Activated effector memory CD4-positive, alpha-beta T cell treated with Interleukin-2 at 50 U/mL for 16 hours (primary cell): ENCODE results near the gene SURF1.

Source experiments
- DNase-seq: peaks from one replicate; pipeline ENCODE4 v3.0.0-alpha.2; 2020

The SURF1 gene

DNA sequence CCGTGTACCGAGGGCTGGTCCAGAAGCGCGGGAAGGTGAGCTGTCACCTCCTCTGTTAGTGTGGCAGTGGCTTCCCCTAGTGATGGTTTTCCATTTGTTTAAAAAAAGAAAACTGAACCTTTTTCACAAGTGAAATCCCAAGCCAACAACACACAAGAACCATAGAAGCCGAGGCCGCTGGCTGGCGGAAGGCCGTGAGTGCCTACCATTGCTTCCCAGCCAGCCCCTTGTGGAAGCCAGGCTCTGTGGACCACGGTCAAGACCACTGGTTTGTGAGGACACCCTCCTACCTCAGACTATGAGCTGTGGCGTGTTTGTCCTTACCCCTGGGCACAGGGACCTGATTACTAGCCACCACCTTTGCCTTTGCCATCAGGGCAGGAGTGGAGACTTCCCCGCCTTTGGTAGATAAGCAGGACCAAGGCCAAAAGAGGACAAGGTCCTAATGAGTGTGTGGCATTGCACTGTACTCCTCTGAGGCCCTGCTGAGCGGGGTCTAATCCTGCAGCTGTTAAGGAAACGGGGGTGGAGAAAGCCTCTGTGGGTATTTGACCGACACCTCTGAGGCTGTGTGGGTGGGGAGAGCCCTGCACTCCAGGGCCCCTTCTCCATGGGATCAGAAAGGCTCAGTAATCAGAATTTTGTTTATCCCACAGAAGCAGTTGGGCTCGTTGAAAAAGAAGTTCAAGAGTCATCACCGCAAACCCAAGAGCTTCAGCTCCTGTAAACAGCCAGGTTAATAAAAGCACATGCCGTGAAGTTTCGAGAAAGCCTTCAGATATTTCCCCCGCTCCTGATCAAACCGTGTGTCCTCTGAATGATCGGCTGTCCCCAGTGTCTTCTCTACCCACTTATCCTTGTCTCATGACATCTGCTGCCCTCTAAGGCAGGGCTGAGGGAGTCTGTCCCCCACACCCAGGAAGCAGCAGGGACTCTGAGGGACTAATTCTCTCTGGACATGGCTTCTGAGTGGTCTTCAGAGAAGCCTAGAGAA is 4.4 kb upstream of the SURF1 start:
- DNase-seq, result no peak

DNA sequence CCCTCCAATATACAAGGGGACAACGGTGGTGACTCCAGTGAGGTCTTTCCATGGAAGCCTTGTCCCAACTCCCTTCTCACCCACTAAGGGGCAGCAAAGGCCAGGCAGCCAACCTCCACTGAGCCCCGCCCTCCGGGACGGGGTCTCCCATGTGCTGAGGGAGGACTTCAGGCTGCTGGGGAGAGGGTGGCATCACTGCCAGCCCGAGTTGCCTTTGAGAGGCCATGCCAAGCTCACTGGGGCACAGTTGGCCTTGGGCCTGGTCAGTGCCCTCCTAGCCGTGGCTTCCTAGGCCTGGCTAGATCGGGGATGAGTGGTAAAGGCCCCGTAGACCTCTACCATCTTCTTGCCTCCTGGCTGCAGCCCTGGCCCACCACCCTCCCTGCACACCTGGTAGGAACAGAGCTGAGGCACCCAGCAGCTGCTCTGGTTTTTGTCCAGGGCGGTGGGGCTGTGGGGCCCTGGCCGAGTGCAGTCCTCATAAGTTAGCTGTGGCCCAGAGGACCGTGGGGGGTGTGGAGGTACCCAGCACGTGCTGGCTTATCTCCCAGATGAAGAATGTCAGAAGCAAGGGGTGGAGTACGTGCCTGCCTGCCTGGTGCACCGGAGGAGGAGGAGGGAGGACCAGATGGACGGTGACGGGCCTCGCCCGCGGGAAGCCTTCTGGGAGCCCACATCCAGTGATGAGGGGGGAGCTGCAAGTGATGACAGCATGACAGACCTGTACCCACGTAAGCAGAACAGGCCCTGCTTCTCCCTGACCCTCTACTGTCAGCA is 3.3 kb upstream of the SURF1 start:
- DNase-seq, result no peak

DNA sequence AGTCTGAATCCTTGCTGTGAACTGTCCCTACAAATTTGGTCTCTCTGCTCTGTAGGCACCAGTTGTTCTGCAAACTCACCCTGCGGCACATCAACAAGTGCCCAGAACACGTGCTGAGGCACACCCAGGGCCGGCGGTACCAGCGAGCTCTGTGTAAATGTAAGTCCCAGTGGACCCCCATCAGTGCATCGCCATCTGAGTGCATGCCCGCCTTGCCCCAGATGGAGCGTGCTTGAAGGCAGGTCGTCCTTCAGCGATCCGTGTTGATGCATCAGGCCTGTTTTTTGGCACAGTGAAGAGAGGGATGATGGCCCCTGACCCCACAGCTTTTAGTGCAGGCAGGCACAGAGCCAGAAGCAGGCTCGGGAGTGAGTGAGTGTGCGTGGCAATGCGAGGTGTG is 1.4 kb upstream of the SURF1 start:
- DNase-seq, result no peak

DNA sequence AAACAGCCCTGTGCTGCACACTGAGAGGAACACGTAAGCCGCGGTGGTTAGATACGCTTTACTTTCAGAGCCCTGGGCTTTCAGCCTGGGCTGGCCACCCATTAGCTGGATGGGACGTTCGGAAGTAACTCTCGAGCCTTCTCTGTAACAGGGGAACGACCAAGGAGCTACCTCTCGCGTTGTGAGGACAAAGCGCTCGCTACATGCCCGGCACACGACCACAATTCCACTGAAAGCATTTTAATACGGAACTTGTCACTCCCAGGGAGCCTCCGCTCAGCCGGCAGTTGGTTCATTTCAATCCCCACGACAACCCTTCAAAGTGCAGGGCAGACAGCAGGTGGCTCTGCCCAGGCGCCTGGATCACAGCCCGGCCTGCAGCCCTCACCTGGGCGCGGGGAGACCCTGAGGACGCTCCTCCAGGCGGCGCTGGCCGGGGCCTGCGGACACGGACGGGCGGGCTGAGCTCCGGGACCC is 368 bp downstream of the SURF1 start:
- no peak for DNase-seq

DNA sequence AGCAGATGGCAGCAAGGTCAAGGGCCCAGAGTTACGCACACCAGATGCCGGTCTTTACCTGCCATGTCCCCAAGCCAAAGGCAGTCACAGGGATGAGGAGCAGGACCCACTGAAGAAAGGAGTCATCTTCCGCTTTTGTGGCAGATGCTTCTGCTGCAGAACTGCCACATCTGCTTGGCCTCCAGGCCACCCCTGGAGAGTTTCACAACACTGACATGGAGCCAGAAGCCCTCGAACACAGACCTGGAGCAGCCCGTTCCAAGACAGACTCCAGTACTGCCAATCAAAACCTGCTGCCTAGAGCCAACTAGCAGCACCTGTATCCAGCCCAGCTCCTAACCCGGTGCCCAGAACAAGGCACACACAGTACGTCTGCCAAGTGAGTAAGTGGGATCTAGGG is 1.5 kb downstream of the SURF1 start:
- DNase-seq, result no peak

DNA sequence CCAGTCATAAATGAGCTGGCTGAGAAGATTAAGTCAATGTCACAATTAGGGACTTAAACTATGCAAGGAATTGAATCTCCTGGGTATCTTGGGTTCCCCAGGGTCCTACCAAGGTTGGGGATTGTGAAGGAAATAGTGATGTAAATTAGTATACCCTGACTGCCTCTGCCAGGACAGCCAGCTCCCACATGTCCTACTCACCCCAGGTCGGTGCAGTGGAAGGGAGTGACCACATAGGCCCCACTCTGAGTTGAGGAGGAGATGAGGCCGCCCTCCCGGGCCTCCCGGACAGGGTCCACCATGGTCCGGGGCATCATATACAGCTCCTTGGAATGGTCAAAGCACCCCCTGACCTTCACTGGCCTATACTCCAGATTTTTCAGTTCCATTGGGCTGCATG is 2.7 kb downstream of the SURF1 start:
- DNase-seq, result no peak

DNA sequence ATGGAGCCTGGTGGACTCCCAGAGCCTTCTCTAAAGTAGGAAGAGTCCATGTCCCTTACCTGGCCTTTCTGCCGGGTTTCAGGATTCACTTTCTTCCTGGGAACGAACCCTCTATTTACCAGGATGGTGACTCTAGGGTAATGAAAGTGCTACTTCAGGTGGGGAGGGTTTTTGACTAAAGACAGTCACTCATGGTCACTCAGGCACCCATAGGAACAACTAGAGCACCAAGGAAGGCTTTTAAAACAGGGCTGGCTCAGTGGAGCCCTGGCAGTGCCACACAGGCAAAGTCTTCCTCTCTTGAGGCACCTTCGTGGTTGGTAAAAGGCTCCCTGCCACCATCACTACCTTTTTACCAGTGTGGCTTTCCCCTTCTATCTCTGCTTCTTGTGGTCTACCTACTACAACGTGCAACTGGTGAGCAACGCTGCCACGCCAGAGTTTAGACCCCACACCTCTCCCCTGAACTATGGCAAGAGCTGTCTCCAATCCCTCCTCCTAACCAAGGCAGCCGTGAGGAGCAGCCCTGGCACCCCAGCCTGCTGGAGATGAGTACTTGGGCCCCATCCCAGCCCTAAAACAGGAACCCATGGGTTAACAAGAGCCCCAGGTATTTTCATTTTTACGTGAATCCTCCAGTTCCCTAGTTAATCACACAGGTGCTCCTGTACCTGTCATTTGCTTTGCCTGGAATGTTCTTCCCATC is 3.5 kb downstream of the SURF1 start:
- DNase-seq, result no peak

DNA sequence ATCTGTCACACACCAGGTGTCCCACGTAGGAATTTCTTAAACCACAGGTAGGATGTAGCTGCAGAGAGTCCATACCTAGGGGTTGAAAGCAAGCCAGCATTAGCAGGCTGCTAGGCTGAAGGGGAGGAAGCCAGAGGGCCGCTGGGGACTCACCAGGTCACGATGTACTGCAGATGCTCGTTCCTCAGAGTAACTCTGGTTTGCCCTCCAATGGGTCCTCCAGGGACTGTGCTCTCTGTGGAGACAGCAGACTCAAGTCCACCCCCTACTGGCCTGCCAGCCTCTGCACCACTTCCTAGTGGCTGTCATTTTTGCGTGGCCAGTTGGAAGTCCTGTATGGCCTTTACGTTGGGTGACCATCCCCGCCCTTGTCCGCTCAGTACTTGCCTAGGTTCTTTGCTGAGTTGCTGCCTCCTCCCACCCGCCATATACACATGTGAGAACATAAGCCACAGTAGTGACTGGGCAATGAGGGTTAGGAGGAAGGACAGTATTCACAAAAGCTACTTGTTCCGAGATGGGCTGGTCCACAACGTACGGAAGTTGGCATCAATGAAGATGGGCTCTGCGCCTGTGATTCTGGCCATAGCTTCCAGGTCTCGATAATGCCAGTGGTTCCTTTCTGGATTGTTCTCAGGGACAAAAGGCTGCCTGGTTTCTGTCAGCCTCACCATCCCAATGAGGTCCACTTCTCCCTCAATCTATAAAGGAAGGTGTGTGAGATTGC is 4.2 kb downstream of the SURF1 start:
- DNase-seq, result no peak

DNA sequence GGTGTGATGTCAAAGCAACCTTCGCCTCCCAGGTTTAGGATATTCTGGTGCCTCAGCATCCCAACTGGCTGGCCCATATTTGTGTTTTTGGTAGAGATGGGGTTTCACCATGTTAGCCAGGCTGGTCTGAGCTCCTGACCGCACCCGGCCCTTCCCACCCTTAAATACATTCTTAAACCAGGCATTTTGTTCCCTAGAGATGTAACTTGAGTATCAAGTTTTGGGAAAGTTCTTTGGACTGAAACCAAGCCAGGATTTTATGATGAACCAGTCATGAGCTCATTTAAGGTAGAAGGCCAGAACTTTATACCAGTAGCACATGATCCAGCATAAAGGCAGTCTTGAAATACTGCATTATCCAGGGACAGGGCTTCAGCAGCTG is 4.8 kb downstream of the SURF1 start:
- DNase-seq, result no peak

DNA sequence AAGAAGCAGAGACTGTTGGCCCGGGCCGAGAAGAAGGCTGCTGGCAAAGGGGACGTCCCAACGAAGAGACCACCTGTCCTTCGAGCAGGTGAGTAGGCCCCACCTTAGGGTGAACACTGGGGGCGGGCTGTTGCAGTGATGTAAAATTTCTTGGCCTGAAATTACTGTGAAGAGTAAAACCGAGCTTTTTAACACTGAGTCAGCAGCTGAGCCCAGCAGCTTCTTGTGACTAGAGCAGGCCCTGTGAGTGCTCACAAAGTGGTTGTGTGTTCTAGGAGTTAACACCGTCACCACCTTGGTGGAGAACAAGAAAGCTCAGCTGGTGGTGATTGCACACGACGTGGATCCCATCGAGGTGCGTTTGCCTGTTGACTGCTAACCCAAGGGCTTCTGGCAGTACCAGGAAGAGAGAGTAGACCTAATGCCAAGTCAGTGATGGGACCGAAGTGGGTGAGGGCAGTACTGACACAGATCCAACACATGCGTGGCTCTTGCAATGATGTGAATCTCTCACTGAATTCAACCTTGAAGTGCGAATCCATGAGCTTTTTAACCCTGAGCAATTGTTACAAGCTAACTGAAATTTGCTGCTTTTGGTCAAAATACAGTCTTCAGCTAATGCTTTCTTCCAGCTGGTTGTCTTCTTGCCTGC is 6.2 kb downstream of the SURF1 start:
- no peak for DNase-seq

DNA sequence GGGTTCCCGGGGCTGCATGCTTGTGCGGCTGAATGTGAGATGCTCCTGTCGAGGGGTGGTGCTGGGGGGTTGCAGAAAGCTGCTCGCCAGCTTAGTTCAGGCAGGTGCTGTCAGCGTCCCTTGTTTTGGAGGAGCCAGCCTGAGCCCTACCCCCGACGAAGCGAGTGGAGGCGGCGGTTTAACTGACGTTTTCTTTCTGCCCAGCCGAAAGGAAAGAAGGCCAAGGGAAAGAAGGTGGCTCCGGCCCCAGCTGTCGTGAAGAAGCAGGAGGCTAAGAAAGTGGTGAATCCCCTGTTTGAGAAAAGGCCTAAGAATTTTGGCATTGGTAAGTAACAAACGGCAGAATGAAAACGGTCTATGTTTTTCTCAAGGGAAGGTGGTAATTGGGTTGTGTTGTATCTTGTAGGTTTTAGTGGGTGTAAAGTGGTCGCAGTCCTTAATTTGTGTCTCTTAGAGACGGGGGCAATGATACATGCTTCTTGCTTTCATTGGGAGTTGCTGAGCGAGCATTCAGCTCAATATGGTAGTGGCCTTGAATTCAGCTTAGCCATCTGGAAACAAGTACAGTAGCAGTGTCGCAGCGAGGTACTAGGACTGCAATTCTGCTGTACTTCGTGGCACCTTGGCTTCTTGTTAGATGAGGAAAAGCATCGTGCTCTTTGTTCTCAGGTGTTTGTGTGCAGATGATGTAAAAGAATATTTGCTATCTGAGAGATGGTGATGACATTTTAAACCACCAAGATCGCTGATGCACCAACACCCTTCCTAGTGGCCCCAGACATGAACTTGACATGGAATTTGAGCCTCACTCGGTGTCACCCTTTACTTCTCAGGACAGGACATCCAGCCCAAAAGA is 7.3 kb downstream of the SURF1 start:
- DNase-seq, result no peak

DNA sequence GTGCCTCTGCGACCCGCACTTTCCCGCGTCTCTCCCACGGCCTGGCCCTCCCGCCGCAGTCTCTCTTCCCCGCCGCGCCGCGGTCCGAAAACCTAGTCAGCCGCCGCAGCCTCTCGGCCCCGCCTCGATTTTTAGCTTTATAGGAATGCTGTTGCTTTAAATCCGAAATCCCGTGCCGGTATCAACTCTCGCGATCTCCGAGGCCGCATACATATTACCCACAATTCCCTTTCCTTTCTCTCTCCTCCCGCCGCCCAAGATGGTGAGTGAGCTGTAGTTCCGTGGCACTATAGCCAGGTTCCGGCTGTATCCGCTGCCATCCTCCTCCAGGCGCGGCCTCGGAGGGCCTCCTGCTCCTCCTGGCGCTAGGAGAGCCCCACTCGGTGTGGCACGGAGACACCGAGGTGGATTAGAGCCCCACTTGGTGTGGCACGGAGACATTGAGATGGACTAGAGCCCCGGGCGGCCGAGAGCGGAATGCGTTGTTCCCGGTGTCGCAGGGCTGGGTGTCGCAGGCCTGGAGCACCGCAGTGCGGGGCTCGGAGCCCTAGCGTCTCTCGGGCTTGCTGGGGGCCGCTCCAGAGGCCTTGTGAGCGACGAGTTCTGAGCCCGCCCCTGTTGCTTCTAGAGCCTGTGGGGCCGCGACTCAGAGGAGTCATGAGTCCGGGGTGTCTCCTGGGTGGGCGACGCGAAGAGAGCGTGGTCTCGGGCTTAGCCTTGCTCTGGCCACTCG is 8.1 kb downstream of the SURF1 start, which contains the start of the genes MED22 and RPL7A:
TSS of gene MED22 (minus strand) at position 147 of the 733 bp plus-strand sequence. CDS start 1,469 bp downstream, outside the sequence.
TSS of gene RPL7A (plus strand) at position 234 of the 733 bp plus-strand sequence. CDS start at position 260, 26 bp downstream.
- peak; percentile 86 for DNase-seq

DNA sequence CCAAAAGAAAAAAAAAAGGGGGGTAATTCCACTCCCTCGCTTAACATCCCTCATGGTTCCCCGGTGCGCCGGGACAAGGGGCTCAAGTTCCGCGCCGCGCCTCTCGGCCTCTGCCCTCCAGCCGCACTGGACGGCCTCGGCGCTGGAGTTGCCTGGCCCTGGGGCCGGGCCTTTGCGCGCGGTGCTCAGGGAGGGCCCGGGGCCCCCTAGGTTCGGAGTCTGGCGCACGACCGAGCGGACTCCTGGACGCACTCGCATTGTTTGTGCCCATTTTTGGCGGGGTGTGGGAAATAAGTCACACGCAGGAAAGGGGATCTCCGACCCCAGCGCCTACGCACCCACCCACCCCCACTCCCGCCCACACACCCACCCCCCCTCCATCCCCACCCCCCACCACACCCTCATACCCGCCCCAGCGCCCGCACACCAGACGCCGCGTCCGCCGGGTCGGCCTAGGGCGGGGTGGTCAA is 8.7 kb downstream of the SURF1 start:
- no peak for DNase-seq

DNA sequence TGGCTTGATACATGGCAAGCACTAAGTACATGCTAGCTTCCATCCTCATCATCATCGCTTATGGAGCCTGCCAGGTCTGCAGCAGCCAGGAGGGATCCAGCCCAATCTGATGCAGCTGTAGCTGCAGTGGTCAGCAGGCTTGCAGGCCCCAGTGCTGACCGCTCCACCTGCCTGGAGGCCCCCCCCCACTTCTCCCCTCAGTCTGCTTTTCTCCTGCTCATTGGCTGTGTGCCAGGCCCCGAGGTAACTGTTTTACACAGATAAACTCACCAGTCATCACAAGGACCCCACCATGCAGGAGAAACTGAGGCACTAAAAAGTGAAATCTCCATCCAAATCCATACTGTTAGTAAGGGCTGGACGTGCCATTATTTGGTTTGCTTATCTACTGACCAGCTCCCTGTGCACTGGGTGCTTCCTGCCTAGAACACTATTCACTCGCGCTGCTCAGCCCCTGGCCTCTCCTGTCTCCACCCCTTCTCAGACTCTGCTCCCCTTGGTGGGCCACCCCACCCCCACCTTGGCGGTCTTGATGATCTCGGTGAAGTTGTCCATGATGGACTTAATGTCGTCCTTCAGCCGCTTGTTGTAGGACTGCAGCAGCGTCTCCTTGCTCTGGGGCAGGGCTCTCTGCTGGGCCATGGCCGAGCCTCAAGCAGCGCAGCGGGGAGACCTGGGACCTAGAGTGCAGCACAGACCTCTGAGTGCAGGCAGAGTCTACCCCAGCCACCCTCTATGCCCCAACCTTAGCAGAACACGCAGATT is 10.1 kb downstream of the SURF1 start:
- no peak for DNase-seq

DNA sequence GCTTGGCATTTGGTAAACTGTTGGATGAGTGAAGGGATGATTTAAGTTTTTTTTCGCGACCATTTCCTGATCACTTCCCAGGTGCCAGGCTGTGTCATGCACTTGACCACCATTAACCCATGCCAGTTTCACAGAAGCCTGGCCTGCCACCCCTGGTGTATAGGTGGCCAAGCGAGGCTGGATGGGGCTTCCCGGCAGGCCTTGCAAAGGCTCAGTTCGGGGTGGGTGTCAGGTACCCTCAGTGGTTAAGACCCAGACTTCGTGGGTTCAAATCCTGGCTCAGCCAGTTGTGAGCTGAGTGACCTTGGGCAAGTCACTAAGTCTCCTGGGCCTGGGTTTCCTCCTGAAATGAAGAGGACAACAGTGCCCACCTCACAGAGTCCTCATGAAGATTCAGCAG is 10.7 kb downstream of the SURF1 start:
- DNase-seq, result no peak

DNA sequence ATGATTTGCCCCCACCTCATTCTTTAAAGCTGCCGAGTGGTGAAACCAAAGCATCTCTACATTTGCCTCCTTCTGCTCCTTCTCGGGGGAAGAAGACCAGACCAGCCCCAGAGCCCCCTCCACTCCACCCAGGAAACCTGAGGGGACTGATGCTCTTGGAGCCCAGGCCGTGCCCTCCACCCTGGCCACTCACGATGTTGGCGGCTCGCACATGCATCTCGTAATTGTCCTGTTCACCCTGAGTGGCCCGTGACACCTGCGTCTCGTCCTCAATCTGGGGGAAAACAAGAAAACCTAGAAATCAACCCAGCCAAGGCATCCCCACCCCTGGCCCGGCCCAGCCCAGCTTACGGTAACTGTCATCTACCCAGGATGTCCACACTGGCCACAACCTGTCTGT is 11.3 kb downstream of the SURF1 start:
- DNase-seq, result no peak

DNA sequence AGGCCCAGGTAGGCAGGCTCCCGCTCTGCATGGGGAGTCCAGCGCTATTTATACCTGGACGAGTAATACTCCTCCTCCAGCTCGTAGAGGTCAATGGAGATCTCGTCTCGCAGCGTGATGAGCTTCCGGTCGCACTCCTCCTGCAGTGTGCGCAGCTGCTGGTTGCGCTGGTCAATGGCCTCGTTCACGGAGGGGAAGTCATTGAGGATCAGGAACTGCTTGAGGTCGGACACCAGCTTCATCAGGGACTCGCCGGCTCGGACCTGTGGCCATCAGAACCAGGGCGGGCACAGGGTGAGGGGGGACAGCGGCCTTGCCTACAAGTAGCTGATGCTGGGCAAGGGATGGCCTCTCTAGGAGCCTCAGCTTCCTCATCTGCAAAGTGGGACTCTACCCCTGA is 12.2 kb downstream of the SURF1 start:
- no peak for DNase-seq

DNA sequence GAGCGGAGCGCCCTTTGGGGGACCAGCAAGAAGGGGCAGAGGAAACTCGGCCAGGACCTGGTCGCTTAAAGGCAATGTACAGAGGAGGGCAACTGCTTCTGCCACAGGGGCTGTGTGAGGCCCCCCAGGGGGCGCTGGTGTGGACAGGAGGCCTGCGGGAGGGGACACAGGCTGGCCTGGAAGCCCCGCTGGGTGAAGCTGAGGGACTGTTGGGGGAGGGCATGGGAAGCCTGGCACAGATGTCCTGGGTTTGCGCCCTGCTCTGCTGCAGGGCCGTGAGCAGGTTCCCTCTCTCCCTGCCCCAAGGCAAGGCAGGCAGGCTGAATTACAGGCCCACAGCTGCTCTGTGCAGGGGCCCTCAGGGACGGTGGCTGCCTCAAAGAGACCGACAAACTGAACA is 13.7 kb downstream of the SURF1 start:
- no peak for DNase-seq

DNA sequence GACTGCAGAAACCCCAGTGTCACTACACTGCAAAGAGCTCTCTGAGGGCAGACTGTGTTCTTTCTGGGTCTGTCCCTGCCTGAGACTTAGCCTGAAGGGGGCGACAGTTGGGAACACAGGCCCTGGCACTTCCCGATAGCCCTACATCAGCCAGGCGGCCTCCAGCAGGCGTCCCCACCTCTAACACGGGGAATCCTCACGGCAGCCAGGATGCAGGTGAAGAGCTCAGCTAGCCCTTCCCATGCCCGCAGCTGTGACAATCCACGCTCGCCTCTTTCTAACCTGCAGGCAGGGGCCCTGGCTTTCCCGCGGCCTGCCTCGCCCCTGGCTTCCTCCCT is 14.2 kb downstream of the SURF1 start:
- no peak for DNase-seq
